KMS-11 (cell line): ENCODE data around the gene STRA6.

ENCODE experiments used
- H2AFZ ChIP-seq: fragments of 200-600 bp; sonication (generic); 2 replicates; pipeline ENCODE4 v1.6.1; 2016; ENCODE audit warnings: antibody characterized with exemption, mixed run types, low read depth
- H3K27ac ChIP-seq: fragments of 200-600 bp; sonication (generic); 2 replicates; pipeline ENCODE4 v1.6.1; 2016; ENCODE audit warnings: mild to moderate bottlenecking, mixed run types
- H3K27me3 ChIP-seq: fragments of 200-600 bp; sonication (generic); 2 replicates; pipeline ENCODE4 v1.6.1; 2017; ENCODE audit warnings: mild to moderate bottlenecking, low read depth, mixed run types, moderate library complexity; ENCODE audit not compliant: insufficient read depth
- H3K36me3 ChIP-seq: fragments of 200-600 bp; sonication (generic); 2 replicates; pipeline ENCODE4 v1.6.1; 2017; ENCODE audit warnings: mild to moderate bottlenecking, mixed run types; ENCODE audit not compliant: insufficient read depth
- H3K4me1 ChIP-seq: fragments of 200-600 bp; sonication (generic); 2 replicates; pipeline ENCODE4 v1.6.1; 2016; ENCODE audit warnings: mild to moderate bottlenecking, low read depth, mixed run types; ENCODE audit not compliant: poor library complexity, severe bottlenecking
- H3K4me2 ChIP-seq: fragments of 200-600 bp; sonication (generic); 2 replicates; pipeline ENCODE4 v1.7.0; 2016; ENCODE audit warnings: mild to moderate bottlenecking, mixed run types
- H3K4me3 ChIP-seq: fragments of 200-600 bp; sonication (generic); IDR thresholded peaks from 2 replicates; pipeline ENCODE4 v1.6.1; 2017; ENCODE audit warnings: low read depth, low read length, mixed read lengths; ENCODE audit not compliant: insufficient read depth
- H3K79me2 ChIP-seq: fragments of 200-600 bp; sonication (generic); 2 replicates; pipeline ENCODE4 v1.6.1; 2016; ENCODE audit warnings: low read depth, mixed run types; ENCODE audit not compliant: insufficient read depth
- H3K9ac ChIP-seq: fragments of 200-600 bp; sonication (generic); 2 replicates; pipeline ENCODE4 v1.6.1; 2016; ENCODE audit warnings: mild to moderate bottlenecking, mixed run types
- H4K20me1 ChIP-seq: fragments of 200-600 bp; sonication (generic); 2 replicates; pipeline ENCODE4 v1.6.1; 2016; ENCODE audit warnings: mild to moderate bottlenecking, mixed run types; ENCODE audit not compliant: insufficient read depth
- TF ChIP-seq, protein P1 (sequence below): fragments of 200-600 bp; sonication (generic); conservative IDR thresholded peaks from 2 replicates; pipeline ENCODE4 v1.6.1; 2017; ENCODE audit warnings: low read depth, mild to moderate bottlenecking, antibody characterized with exemption, low read length, moderate library complexity, mixed read lengths

Gene STRA6

DNA sequence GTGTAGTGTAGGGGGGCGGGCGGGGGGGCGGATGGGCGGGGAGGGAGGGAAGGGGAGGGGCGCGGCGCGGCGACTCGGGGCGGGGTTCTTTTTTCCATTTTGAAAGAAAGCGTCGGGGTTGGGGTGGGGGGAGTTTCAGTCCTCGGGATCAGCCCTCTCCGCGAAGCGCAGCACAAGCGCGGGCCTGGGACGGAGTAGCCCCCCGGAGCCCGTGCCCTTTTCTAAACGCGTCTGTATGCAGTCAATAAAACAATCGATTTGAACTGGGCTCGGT is 66.1 kb downstream of the STRA6 start:
- Histone ChIP-seq H3K27ac (no peak overlapping the region), H3K4me1 (no peaks in the 10 kb centered on the region), H3K4me2 (no peak overlapping the region), H3K4me3 (no peak overlapping the region), H4K20me1 (no peaks in the 10 kb centered on the region), H2AFZ (no peak overlapping the region), H3K9ac (no peak overlapping the region), H3K79me2 (no peaks in the 10 kb centered on the region), H3K27me3 (peaks cover 4% of the 10 kb centered on the region; the same call in 1 of the 2 replicates), H3K36me3 (no peaks in the 10 kb centered on the region)
- TF ChIP-seq, protein P1, sequence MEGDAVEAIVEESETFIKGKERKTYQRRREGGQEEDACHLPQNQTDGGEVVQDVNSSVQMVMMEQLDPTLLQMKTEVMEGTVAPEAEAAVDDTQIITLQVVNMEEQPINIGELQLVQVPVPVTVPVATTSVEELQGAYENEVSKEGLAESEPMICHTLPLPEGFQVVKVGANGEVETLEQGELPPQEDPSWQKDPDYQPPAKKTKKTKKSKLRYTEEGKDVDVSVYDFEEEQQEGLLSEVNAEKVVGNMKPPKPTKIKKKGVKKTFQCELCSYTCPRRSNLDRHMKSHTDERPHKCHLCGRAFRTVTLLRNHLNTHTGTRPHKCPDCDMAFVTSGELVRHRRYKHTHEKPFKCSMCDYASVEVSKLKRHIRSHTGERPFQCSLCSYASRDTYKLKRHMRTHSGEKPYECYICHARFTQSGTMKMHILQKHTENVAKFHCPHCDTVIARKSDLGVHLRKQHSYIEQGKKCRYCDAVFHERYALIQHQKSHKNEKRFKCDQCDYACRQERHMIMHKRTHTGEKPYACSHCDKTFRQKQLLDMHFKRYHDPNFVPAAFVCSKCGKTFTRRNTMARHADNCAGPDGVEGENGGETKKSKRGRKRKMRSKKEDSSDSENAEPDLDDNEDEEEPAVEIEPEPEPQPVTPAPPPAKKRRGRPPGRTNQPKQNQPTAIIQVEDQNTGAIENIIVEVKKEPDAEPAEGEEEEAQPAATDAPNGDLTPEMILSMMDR, result no peak

GRCh38 chr15:74135041-74135565 is 67.5 kb downstream of the STRA6 start:
- TF ChIP-seq, protein P1, result no peak
- H3K9ac ChIP-seq, result no peak overlapping the region
- no peaks in the 10 kb centered on the region for H3K36me3 ChIP-seq
- no peak overlapping the region for H3K27ac ChIP-seq
- H3K4me1 ChIP-seq, result no peaks in the 10 kb centered on the region
- H2AFZ ChIP-seq, result no peak overlapping the region
- peaks cover 16% of the 10 kb centered on the region for H3K27me3 ChIP-seq
- no peak overlapping the region for H3K4me2 ChIP-seq
- no peaks in the 10 kb centered on the region for H3K79me2 ChIP-seq
- no peak overlapping the region for H3K4me3 ChIP-seq
- no peaks in the 10 kb centered on the region for H4K20me1 ChIP-seq

- H3K9ac ChIP-seq, result no peak overlapping the region
- H3K79me2 ChIP-seq, result no peaks in the 10 kb centered on the region
- H3K27ac ChIP-seq, result no peak overlapping the region
- no peak overlapping the region for H3K4me2 ChIP-seq
- peaks cover 19% of the 10 kb centered on the region for H3K27me3 ChIP-seq
- TF ChIP-seq, protein P1, result no peak
- H2AFZ ChIP-seq, result no peak overlapping the region
- no peaks in the 10 kb centered on the region for H3K4me1 ChIP-seq
- no peaks in the 10 kb centered on the region for H3K36me3 ChIP-seq
- H4K20me1 ChIP-seq, result no peaks in the 10 kb centered on the region
- H3K4me3 ChIP-seq, result no peak overlapping the region
These were observed 68.1 kb downstream of the STRA6 start for GRCh38 chr15:74134387-74135027.

- peaks cover 26% of the 10 kb centered on the region for H3K27me3 ChIP-seq
- H3K4me1 ChIP-seq, result no peaks in the 10 kb centered on the region
- H2AFZ ChIP-seq, result no peak overlapping the region
- H3K4me3 ChIP-seq, result no peak overlapping the region
- no peak overlapping the region for H3K9ac ChIP-seq
- no peak overlapping the region for H3K27ac ChIP-seq
- H3K79me2 ChIP-seq, result no peaks in the 10 kb centered on the region
- H4K20me1 ChIP-seq, result no peaks in the 10 kb centered on the region
- H3K36me3 ChIP-seq, result no peaks in the 10 kb centered on the region
- TF ChIP-seq, protein P1, result no peak
- no peak overlapping the region for H3K4me2 ChIP-seq
These were observed 68.7 kb downstream of the STRA6 start for GRCh38 chr15:74133694-74134386.
